VCaP (cell line): ENCODE results near the gene C11orf24.

Experiments
- H3K27ac ChIP-seq: fragments of 450-650 bp; 2 replicates; pipeline ENCODE4 v1.5.1; 2017
- TF ChIP-seq, protein P1 (sequence below): fragments of 450-650 bp; conservative IDR thresholded peaks from 2 replicates; pipeline ENCODE4 v1.5.1; 2017; ENCODE audit warnings: mild to moderate bottlenecking, moderate library complexity

C11orf24 gene

DNA sequence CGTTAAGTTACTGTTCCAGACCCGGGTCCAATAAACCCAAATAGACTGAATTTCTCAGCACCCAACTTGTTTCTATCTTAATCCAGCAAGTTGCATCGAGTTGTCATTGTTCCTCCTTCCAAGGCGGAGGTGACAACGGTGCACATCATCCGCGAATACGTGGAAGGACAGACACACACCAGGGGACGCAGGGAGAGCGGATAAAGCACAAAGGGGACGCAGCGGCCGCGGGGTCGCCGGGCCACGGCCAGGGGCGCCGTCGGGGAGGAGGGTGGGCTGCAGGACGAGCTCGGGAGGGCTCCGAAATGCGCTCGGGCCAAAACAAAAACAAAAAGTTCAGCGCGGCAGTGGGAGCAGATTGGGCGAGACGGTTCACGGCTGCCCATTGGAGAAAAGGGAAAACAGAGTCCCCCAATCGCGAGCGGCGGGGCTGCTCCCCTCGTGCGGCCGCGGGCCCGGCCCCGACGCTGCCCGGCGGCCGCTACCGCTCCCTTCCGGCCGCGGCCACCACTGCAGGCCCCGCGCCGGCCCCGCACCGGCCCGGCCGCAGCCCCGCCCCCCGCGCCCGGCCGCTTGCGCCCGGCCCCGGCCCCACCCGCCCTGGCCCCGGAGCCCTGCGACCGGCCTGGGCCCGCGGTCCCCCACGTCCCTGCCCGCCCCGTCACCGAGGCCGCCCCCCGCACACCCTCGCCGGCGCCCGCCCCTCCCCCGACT is 59.2 kb downstream of the C11orf24 start:
- peak overlapping the region; percentile 100 for H3K27ac ChIP-seq
- TF ChIP-seq, protein P1, sequence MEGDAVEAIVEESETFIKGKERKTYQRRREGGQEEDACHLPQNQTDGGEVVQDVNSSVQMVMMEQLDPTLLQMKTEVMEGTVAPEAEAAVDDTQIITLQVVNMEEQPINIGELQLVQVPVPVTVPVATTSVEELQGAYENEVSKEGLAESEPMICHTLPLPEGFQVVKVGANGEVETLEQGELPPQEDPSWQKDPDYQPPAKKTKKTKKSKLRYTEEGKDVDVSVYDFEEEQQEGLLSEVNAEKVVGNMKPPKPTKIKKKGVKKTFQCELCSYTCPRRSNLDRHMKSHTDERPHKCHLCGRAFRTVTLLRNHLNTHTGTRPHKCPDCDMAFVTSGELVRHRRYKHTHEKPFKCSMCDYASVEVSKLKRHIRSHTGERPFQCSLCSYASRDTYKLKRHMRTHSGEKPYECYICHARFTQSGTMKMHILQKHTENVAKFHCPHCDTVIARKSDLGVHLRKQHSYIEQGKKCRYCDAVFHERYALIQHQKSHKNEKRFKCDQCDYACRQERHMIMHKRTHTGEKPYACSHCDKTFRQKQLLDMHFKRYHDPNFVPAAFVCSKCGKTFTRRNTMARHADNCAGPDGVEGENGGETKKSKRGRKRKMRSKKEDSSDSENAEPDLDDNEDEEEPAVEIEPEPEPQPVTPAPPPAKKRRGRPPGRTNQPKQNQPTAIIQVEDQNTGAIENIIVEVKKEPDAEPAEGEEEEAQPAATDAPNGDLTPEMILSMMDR = peak; percentile 92

DNA sequence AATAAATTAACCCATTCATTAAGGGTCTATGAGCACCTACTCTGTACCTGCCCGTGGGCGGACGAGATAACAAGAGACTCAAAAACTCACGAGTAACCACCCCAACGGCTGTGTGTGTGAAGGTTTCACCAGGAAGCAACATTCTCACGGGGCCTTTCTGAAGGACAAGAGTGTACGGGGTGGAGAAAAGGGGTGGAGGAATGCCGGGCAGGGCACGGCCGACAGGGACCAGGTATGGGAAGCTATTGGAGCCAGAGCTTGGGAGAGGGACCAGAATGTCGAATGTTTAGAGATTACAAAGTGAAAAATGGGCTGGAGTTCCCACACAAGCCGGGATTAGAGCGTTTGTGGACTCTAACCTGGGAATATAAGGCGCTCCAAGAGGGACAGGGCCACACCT is 60.2 kb downstream of the C11orf24 start:
- TF ChIP-seq, protein P1 = no peak
- H3K27ac ChIP-seq = peak overlapping the region; percentile 100
